Astrocyte of the cerebellum (primary cell): ENCODE data around the gene FNDC8.
"Not testable (repeated sequence)": the region's sequence is repeated elsewhere in the genome, so short reads cannot be mapped to it uniquely, and the experiment has no call there.

Experiments
- DNase-seq: peaks from one replicate; pipeline ENCODE4 v3.0.0-alpha.2; 2011; ENCODE audit warnings: low read depth
- H3K4me3 ChIP-seq: 2 replicates; pipeline ENCODE4 v1.5.1; 2011; ENCODE audit warnings: mild to moderate bottlenecking, low read depth, low read length, moderate library complexity
- in situ Hi-C: cut with HindIII; loops from 2 replicates; pipeline ENCODE4 v1.10.0; 2017; ENCODE audit warnings: low sequenced_read_pairs
- TF ChIP-seq, protein P1 (sequence below): IDR thresholded peaks from 2 replicates; pipeline ENCODE4 v1.5.1; 2012; ENCODE audit warnings: low read length, low read depth, moderate library complexity, mild to moderate bottlenecking; ENCODE audit errors: missing control alignments

Gene FNDC8

DNA sequence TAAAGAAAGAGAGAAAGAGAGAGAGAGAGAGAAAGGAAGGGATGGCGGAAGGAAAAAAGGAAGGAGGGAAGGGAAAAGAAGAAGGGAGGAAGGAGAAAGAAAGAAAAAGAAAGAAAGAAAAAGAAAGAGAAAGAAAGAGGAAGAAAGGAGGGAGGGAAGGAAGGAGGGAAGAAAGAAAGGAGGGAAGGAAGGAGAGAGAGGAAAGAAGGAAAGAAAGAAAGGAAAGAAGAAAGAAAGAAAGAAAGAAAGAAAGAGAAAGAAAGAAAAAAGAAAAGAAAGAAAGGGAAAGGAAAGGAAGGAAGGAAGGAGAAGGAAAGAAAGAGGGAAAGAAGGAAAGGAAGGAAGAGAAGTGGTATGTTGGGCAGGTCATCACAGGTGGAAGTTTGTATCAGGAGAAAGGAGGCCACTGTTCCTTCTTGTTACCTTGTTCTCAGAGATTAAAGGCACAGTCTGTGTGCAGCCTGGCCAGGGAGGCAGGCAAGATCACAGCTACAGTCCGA is 53.5 kb downstream of the FNDC8 start:
- in situ Hi-C loops = no loop called here
- DNase-seq = no peak
- TF ChIP-seq, protein P1, sequence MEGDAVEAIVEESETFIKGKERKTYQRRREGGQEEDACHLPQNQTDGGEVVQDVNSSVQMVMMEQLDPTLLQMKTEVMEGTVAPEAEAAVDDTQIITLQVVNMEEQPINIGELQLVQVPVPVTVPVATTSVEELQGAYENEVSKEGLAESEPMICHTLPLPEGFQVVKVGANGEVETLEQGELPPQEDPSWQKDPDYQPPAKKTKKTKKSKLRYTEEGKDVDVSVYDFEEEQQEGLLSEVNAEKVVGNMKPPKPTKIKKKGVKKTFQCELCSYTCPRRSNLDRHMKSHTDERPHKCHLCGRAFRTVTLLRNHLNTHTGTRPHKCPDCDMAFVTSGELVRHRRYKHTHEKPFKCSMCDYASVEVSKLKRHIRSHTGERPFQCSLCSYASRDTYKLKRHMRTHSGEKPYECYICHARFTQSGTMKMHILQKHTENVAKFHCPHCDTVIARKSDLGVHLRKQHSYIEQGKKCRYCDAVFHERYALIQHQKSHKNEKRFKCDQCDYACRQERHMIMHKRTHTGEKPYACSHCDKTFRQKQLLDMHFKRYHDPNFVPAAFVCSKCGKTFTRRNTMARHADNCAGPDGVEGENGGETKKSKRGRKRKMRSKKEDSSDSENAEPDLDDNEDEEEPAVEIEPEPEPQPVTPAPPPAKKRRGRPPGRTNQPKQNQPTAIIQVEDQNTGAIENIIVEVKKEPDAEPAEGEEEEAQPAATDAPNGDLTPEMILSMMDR = no peak
- no peak overlapping the region for H3K4me3 ChIP-seq

DNA sequence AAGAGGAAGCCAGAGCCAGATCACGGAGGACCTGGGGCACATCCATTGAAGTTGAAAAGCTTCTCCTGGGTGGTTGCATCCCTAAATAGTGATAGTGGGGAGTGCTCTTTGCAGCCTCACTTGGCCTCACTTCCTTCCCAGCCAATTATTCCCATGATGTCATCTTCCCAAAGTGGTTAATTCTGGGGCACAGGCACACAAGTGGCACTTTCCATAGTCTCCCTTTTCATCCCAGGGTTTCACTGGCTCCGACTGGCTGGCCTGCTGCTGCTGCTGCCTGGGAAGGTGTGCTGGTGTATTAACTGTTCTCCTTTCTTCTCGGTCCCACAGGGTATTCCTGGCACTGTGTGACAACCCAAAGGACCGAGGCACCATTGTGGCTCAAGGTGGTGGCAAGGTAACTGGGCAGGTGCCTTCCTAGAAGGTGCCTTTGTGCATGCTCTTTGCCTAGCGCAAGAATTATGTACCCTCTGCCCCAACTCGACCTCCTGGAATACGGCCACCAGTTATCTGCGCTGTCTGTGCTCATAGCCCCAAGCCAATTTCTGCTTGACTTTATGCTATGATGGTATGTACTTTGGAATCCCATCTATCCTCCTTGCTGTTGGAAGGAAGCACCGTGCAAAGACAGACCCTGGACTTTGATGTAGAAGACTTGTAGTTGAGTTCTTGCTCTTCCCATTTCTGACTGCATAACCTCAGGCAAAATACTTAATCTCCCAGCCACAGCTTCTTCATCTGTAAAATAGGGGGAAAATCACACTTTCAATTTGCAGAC is 54.4 kb downstream of the FNDC8 start:
- no peak for DNase-seq
- in situ Hi-C loops = no loop called here
- no peak overlapping the region for H3K4me3 ChIP-seq
- TF ChIP-seq, protein P1 = no peak

DNA sequence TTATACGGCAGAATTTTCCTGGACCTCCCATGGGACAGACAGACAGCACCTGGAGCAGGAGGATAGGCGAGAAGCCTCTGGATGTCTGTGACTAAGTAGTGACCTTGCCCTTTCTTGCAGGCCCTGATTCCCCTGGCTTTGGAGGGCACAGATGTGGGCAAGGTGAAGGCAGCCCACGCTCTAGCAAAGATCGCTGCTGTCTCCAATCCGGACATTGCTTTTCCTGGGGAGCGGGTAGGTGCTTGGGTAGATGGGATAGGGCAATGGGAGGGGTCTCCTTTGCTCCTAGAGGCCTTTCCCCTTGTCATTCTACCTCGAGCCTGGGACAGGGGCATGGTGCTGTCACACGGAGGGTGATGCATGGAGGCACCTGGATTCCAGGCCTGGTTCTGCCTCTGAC is 55.5 kb downstream of the FNDC8 start:
- DNase-seq = no peak
- TF ChIP-seq, protein P1 = no peak
- in situ Hi-C loops = no loop called here
- no peak overlapping the region for H3K4me3 ChIP-seq

DNA sequence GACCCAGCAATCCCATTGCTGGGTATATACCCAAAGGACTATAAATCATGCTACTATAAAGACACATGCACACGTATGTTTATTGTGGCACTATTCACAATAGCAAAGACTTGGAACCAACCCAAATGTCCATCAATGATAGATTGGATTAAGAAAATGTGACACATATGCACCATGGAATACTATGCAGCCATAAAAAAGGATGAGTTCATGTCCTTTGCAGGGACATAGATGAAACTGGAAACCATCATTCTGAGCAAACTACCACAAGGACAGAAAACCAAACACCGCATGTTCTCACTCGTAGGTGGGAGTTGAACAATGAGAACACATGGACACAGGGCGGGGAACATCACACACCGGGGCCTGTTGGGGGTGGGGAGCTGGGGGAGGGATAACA is 58.0 kb downstream of the FNDC8 start:
- H3K4me3 ChIP-seq, in situ Hi-C loops, DNase-seq: not testable (repeated sequence)
